ENCODE measurements around the gene PALLD. TPM values are rescaled to one million over a fixed set of nuclear protein-coding genes. Genes with fewer than 3 reads are reported as not detected.

The PALLD gene
- polyA plus RNA-seq, 3 donors = 6.1 to 11.8 (median 9.9) TPM

- Histone ChIP-seq H3K79me2 (ENCODE audit: insufficient read depth, low read length) (no peaks in the 10 kb centered on the region), H4K20me1 (ENCODE audit: insufficient read depth, low read length) (no peaks in the 10 kb centered on the region), H3K9me3 (replicated peaks in 1 of 2; ENCODE audit: control insufficient read depth in 1 of 2, insufficient read depth in 1 of 2, low read length in 2 of 2) (no peaks in the 10 kb centered on the region), H3K4me2 (replicated peaks; ENCODE audit: extremely low read depth, low read length, poor library complexity, severe bottlenecking) (no peak overlapping the region), H3K4me1 (ENCODE audit: control insufficient read depth in 1 of 2, insufficient read depth in 2 of 2, low read length in 2 of 2) (no peaks in the 10 kb centered on the region), H2AFZ (ENCODE audit: insufficient read depth, low read depth, low read length, poor library complexity, severe bottlenecking) (no peak overlapping the region), H3K4me3 (replicated peaks in 1 of 3; ENCODE audit: low read depth in 2 of 3, low read length in 3 of 3) (no peak overlapping the region), H3K27me3 (ENCODE audit: control insufficient read depth in 2 of 2, insufficient read depth in 2 of 2, low read length in 2 of 2) (no peaks in the 10 kb centered on the region), H3K9ac (ENCODE audit: insufficient read depth, low read length, poor library complexity, severe bottlenecking) (no peak overlapping the region), H3K27ac (ENCODE audit: low read depth in 1 of 2, low read length in 2 of 2) (no peak overlapping the region), H3K36me3 (replicated peaks in 1 of 2; ENCODE audit: control insufficient read depth in 1 of 2, insufficient read depth in 2 of 2, low read length in 2 of 2) (peaks cover 0 to 9% of the 10 kb centered on the region in 2 donors)
- peaks cover 8% of the 10 kb centered on the region for H3K4me1 Mint-ChIP-seq
- H3K9me3 Mint-ChIP-seq = peaks cover 0 to 2% (median 0%) of the 10 kb centered on the region in 7 donors
- no CpG with 5 or more reads among the region's 2 CpGs for WGBS (ENCODE audit: insufficient coverage)
- no peak for DNase-seq
- no peaks in the 10 kb centered on the region for H3K27me3 Mint-ChIP-seq (ENCODE audit: low read depth in 3 of 3)
- TF ChIP-seq CTCF (IDR thresholded peaks at IDR 0.05) = no peak
- intact Hi-C loops (cut with micrococcal nuclease) = no loop called here
- H3K36me3 Mint-ChIP-seq = peaks cover 16 to 20% of the 10 kb centered on the region in 2 donors
- no peak overlapping the region for H3K27ac Mint-ChIP-seq
- no peak overlapping the region for H3K4me3 Mint-ChIP-seq
Observed at GRCh38 chr4:168893205-168893604, 396.4 kb downstream of the PALLD start.

GRCh38 chr4:168893807-168894206, 397.0 kb downstream of the PALLD start:
- no peak overlapping the region for H3K27ac Mint-ChIP-seq
- H3K4me2 ChIP-seq (replicated peaks; ENCODE audit: extremely low read depth, low read length, poor library complexity, severe bottlenecking) = no peak overlapping the region
- H3K27me3 ChIP-seq (ENCODE audit: control insufficient read depth in 2 of 2, insufficient read depth in 2 of 2, low read length in 2 of 2) = no peaks in the 10 kb centered on the region
- H3K36me3 Mint-ChIP-seq = peaks cover 16 to 20% of the 10 kb centered on the region in 2 donors
- no peak for TF ChIP-seq CTCF (IDR thresholded peaks at IDR 0.05)
- H3K36me3 ChIP-seq (replicated peaks in 1 of 2; ENCODE audit: control insufficient read depth in 1 of 2, insufficient read depth in 2 of 2, low read length in 2 of 2) = peaks cover 0 to 9% of the 10 kb centered on the region in 2 donors
- H3K27ac ChIP-seq (ENCODE audit: low read depth in 1 of 2, low read length in 2 of 2) = no peak overlapping the region
- no peaks in the 10 kb centered on the region for H3K4me1 ChIP-seq (ENCODE audit: control insufficient read depth in 1 of 2, insufficient read depth in 2 of 2, low read length in 2 of 2)
- no peaks in the 10 kb centered on the region for H4K20me1 ChIP-seq (ENCODE audit: insufficient read depth, low read length)
- no peaks in the 10 kb centered on the region for H3K27me3 Mint-ChIP-seq (ENCODE audit: low read depth in 3 of 3)
- WGBS (ENCODE audit: insufficient coverage) = no CpG with 5 or more reads among the region's 3 CpGs
- intact Hi-C loops (cut with micrococcal nuclease) = no loop called here
- no peak overlapping the region for H2AFZ ChIP-seq (ENCODE audit: insufficient read depth, low read depth, low read length, poor library complexity, severe bottlenecking)
- no peak for DNase-seq
- no peaks in the 10 kb centered on the region for H3K9me3 ChIP-seq (replicated peaks in 1 of 2; ENCODE audit: control insufficient read depth in 1 of 2, insufficient read depth in 1 of 2, low read length in 2 of 2)
- no peak overlapping the region for H3K9ac ChIP-seq (ENCODE audit: insufficient read depth, low read length, poor library complexity, severe bottlenecking)
- peaks cover 8% of the 10 kb centered on the region for H3K4me1 Mint-ChIP-seq
- H3K9me3 Mint-ChIP-seq = peaks cover 0 to 3% (median 0%) of the 10 kb centered on the region in 7 donors
- H3K4me3 Mint-ChIP-seq = no peak overlapping the region
- H3K79me2 ChIP-seq (ENCODE audit: insufficient read depth, low read length) = no peaks in the 10 kb centered on the region
- H3K4me3 ChIP-seq (replicated peaks in 1 of 3; ENCODE audit: low read depth in 2 of 3, low read length in 3 of 3) = no peak overlapping the region

Measured in CD14-positive monocyte (primary cell).